ENCODE measurements around the gene BHLHE41. TPM values are rescaled to one million over a fixed set of nuclear protein-coding genes. Genes with fewer than 3 reads are reported as not detected.

The BHLHE41 gene
- total and polyA plus RNA-seq, 9 of the 15 experiments (the other 6 are each of a cell fraction or from before 2014, with no cell fraction given), result not detected

DNA sequence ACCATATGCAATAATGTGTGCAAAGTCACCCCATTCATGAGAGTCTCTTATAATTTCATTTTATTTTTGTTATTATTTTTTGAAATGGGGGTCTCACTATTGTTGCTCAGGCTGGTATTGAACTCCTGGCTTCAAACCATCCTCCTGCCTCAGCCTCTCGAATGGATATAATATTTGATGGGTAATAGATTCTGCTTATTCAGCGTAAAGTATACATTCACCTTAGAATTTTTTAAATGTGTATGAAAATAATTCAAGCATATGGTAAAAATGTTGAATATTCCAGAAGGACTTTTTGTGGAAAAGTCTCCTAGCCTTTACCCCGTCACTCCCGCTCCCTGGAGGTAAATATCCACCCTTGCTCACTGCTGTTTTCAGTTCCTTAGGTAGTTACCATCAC is 47.2 kb upstream of the BHLHE41 start (continued):
- TF ChIP-seq SMARCA4 (IDR thresholded peaks at IDR 0.05) (no peak), HSF4 (CRISPR knock-in tag; IDR thresholded peaks at IDR 0.05; ENCODE audit: borderline replicate concordance) (no peak), ASH1L (IDR thresholded peaks at IDR 0.05; ENCODE audit: borderline replicate concordance, low read depth, partially characterized antibody) (no peak)

DNA sequence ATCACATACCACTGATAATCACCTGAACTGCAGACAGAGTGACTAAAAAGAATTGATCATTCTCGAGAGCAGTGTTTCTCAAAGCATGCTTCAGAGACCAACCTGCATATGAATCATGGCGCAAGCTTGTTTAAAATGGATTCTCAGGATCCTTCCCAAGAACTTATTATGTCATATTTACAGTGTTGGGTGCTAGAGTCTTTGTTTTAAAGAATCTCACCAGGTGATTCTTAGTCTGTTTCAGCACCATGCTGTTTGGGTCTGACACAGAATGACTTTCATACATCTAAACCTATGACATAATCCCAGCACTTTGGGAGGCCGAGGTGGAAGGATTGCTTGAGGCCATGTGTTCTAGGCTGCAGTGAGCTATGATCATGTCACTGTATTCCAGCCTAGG is 39.3 kb upstream of the BHLHE41 start:
- no peaks in the 10 kb centered on the region for H3K9me3 ChIP-seq (replicated peaks; ENCODE audit: control insufficient read depth, insufficient read depth, low read depth, low read length)
- H3K36me3 ChIP-seq (ENCODE audit: control insufficient read depth, insufficient read depth, low read length), result no peaks in the 10 kb centered on the region
- FAIRE-seq (no peak), DNase-seq (ENCODE audit: extremely low read depth in 1 of 4, low spot score in 3 of 4) (no peak), ATAC-seq (no peak)
- H3K79me2 ChIP-seq (ENCODE audit: control insufficient read depth, insufficient read depth, low read length), result no peaks in the 10 kb centered on the region
- no peak overlapping the region for H3K9ac ChIP-seq (ENCODE audit: insufficient read depth in 1 of 2, low read depth in 2 of 2, low read length in 2 of 2)
- in situ Hi-C loops (cut with MboI) (no loop called here), intact Hi-C loops (cut with micrococcal nuclease) (no loop called here)
- H2AFZ ChIP-seq (ENCODE audit: low read depth, low read length), result no peak overlapping the region
- ChIA-PET CTCF (ENCODE audit: low intra/inter-chr PET ratio) (no interaction called here), POLR2A (no interaction called here)
- H3K4me2 ChIP-seq (ENCODE audit: insufficient read depth, low read length), result no peak overlapping the region
- no peak overlapping the region for H3K4me3 ChIP-seq
- H4K20me1 ChIP-seq (replicated peaks; ENCODE audit: control insufficient read depth, insufficient read depth, low read length), result no peaks in the 10 kb centered on the region
- TF ChIP-seq MYNN (IDR thresholded peaks at IDR 0.05) (no peak), MYNN (CRISPR knock-in tag; IDR thresholded peaks at IDR 0.05) (no peak), ZNF583 (CRISPR knock-in tag; IDR thresholded peaks at IDR 0.05) (no peak), BRF1 (IDR thresholded peaks at IDR 0.05; ENCODE audit: borderline replicate concordance, extremely low read depth, insufficient read length) (no peak)
- H3K9me1 ChIP-seq (ENCODE audit: control insufficient read depth, insufficient read depth, low read length), result no peaks in the 10 kb centered on the region
- WGBS (ENCODE audit: insufficient coverage, low coverage, missing lambda C conversion rate), result 0% methylated on average over 3 of the region's 3 CpGs
- H3K4me1 ChIP-seq (replicated peaks in 1 of 2; ENCODE audit: control insufficient read depth in 2 of 2, insufficient read depth in 2 of 2, low read length in 2 of 2), result no peaks in the 10 kb centered on the region
- no peak overlapping the region for H3K27ac ChIP-seq (ENCODE audit: extremely low read depth, low read depth, low read length)
- no TSS peak for BruUV-seq (replicated peaks)
- H3K27me3 ChIP-seq (ENCODE audit: control insufficient read depth in 2 of 2, insufficient read depth in 2 of 2, low read length in 2 of 2), result peaks cover 0 to 2% of the 10 kb centered on the region in 2 experiments; a peak in 4 of 5 replicates

Data from K562 (cell line).